Measurements from ENCODE around the gene PRKAG3.

GRCh38 chr2:218780851-218781690, 50.5 kb downstream of the PRKAG3 start:
- no peak for TF ChIP-seq CTCF (IDR thresholded peaks at IDR 0.05)
- peak in 1 of 4 donors; percentile 32 for TF ChIP-seq POLR2A (IDR thresholded peaks at IDR 0.05)
- no peak for TF ChIP-seq EP300 (IDR thresholded peaks at IDR 0.05)
- TF ChIP-seq POLR2AphosphoS5 (IDR thresholded peaks at IDR 0.05): no peak
